Aorta (tissue), 5 donors: ENCODE data around the gene PLEKHA1. TPM values are rescaled to one million over a fixed set of nuclear protein-coding genes. Genes with fewer than 3 reads are reported as not detected.

Experiments
- ATAC-seq: fragments of 200-7000 bp; cut with Tn5 transposase; one replicate; pipeline ENCODE4 v1.9.1; 2022; ENCODE audit warnings: moderate library complexity; ENCODE audit not compliant: low FRiP score
- DNase-seq, 2 donors: peaks; one replicate each; pipeline ENCODE4 v3.0.0-alpha.2; 2020
- H3K27ac ChIP-seq, 2 donors: one replicate each; pipeline ENCODE4 v1.5.1; 2013; ENCODE audit warnings: low read length in 2 of 2, mild to moderate bottlenecking in 2 of 2, moderate library complexity in 2 of 2, control low read depth in 1 of 2, inconsistent platforms in 1 of 2, low read depth in 1 of 2
- H3K27me3 ChIP-seq, 2 donors: one replicate each; pipeline ENCODE4 v1.6.1; 2013; ENCODE audit warnings: control low read depth in 1 of 2, low read length in 1 of 2, mild to moderate bottlenecking in 1 of 2, moderate library complexity in 1 of 2; ENCODE audit not compliant: insufficient read depth in 2 of 2, control insufficient read depth in 1 of 2
- H3K36me3 ChIP-seq, 2 donors: one replicate each; pipeline ENCODE4 v1.6.1; 2013; ENCODE audit warnings: control low read depth in 1 of 2, low read length in 1 of 2, mild to moderate bottlenecking in 1 of 2; ENCODE audit not compliant: insufficient read depth in 2 of 2, control insufficient read depth in 1 of 2
- H3K4me1 ChIP-seq, 2 donors: one replicate each; pipeline ENCODE4 v1.6.1; 2013; ENCODE audit warnings: low read length in 2 of 2, control low read depth in 1 of 2, mild to moderate bottlenecking in 1 of 2, moderate library complexity in 1 of 2; ENCODE audit not compliant: insufficient read depth in 2 of 2, control insufficient read depth in 1 of 2
- H3K4me3 ChIP-seq, 2 donors: one replicate each; pipeline ENCODE4 v1.5.1; 2013; ENCODE audit warnings: low read length in 2 of 2, control low read depth in 1 of 2, mild to moderate bottlenecking in 1 of 2
- H3K9me3 ChIP-seq: one replicate; pipeline ENCODE4 v1.6.1; 2013; ENCODE audit warnings: mild to moderate bottlenecking, low read length; ENCODE audit not compliant: control insufficient read depth
- WGBS, 2 donors: extraction: QIAGEN DNeasy Blood & Tissue Kit; methylation state at CpG; one replicate each; pipeline ENCODE4 v1.1.7; 2013; 5-methylcytosine and 5-hydroxymethylcytosine counted together
- intact Hi-C, 2 donors: fragments of 100-400 bp; cut with DNase I; formaldehyde crosslinking; loops; one replicate each; pipeline versions ENCODE4 v1.14.2 to v1.15.0; 2022
- polyA plus RNA-seq, 2 donors: library from polyadenylated mRNA; stranded (reverse); fragments of 200-250 nt; gene quantifications; one replicate each; pipeline ENCODE4 v1.2.3, GENCODE V29; 2013
- total RNA-seq, 2 donors: library from RNA; stranded (reverse); fragmentation: NEBNext Ultra II Directional; extraction: Animal tissue kit (Norgen Biotek cat#: 25700); gene quantifications; one replicate each; pipeline ENCODE4 v1.2.1, GENCODE V29; 2021
- donor health status: healthy with polysubstance abuse.
- donor health status: Bipolar disorder and iron deficiency.
- donor health status: DM: no; HTN: no; CAD: no.
- donor health status: DM: no; HTN: no; CAD: no.
- donor health status: DM: yes; HTN: yes; CAD: no.

Gene PLEKHA1
- total and polyA plus RNA-seq, 4 donors: 16.3 to 46.1 (median 28.4) TPM

GRCh38 chr10:122468307-122468925 is 93.9 kb downstream of the PLEKHA1 start:
- H3K27ac ChIP-seq: no peak overlapping the region

GRCh38 chr10:122468926-122469781 is 94.6 kb downstream of the PLEKHA1 start:
- no peaks in the 10 kb centered on the region for H3K27me3 ChIP-seq
- peak overlapping the region in 1 of 2 donors; percentile 5 for H3K27ac ChIP-seq
- no peak overlapping the region for H3K4me3 ChIP-seq
- peak; percentile 69 for ATAC-seq
- intact Hi-C loops: no loop called here
- DNase-seq: no peak
- 43 to 45% methylated on average over 11 of the region's 11 CpGs for WGBS, 2 donors
- no peaks in the 10 kb centered on the region for H3K36me3 ChIP-seq
- H3K4me1 ChIP-seq: peaks cover 5 to 15% of the 10 kb centered on the region in 2 donors
- H3K9me3 ChIP-seq: no peaks in the 10 kb centered on the region

More at GRCh38 chr10:122468307-122468925, 93.9 kb downstream of the PLEKHA1 start:
- intact Hi-C loops: no loop called here
- Histone ChIP-seq H3K27me3 (no peaks in the 10 kb centered on the region), H3K4me3 (no peak overlapping the region), H3K4me1 (peaks cover 1 to 15% of the 10 kb centered on the region in 2 donors), H3K9me3 (no peaks in the 10 kb centered on the region), H3K36me3 (no peaks in the 10 kb centered on the region)
- WGBS, 2 donors: 92 to 93% methylated on average over 5 of the region's 5 CpGs
- no peak for DNase-seq
- ATAC-seq: no peak

- Histone ChIP-seq H3K36me3 (no peaks in the 10 kb centered on the region), H3K9me3 (no peaks in the 10 kb centered on the region), H3K4me3 (no peak overlapping the region), H3K27me3 (no peaks in the 10 kb centered on the region), H3K4me1 (peaks cover 6 to 13% of the 10 kb centered on the region in 2 donors), H3K27ac (no peak overlapping the region)
- intact Hi-C loops: no loop called here
- DNase-seq (no peak), ATAC-seq (no peak)
- WGBS, 2 donors: 71 to 84% methylated on average over 4 of the region's 4 CpGs
Measured at GRCh38 chr10:122469848-122470247, 95.3 kb downstream of the PLEKHA1 start.

- no peak overlapping the region for H3K27ac ChIP-seq
- no peaks in the 10 kb centered on the region for H3K36me3 ChIP-seq
- WGBS, 2 donors: 94 to 98% methylated on average over 4 of the region's 4 CpGs
- DNase-seq (no peak), ATAC-seq (no peak)
- peaks cover 4 to 16% of the 10 kb centered on the region in 2 donors for H3K4me1 ChIP-seq
- no peaks in the 10 kb centered on the region for H3K9me3 ChIP-seq
- no peak overlapping the region for H3K4me3 ChIP-seq
- intact Hi-C loops: no loop called here
- H3K27me3 ChIP-seq: no peaks in the 10 kb centered on the region
Measured at GRCh38 chr10:122471531-122472177, 97.1 kb downstream of the PLEKHA1 start.

GRCh38 chr10:122473116-122473515 is 98.6 kb downstream of the PLEKHA1 start:
- H3K27ac ChIP-seq: peak overlapping the region in 1 of 2 donors; percentile 55
- ATAC-seq (no peak), DNase-seq (no peak)
- intact Hi-C loops: no loop called here
- no peaks in the 10 kb centered on the region for H3K9me3 ChIP-seq
- H3K4me1 ChIP-seq: peaks cover 4 to 16% of the 10 kb centered on the region in 2 donors
- H3K27me3 ChIP-seq: no peaks in the 10 kb centered on the region
- no peaks in the 10 kb centered on the region for H3K36me3 ChIP-seq
- no peak overlapping the region for H3K4me3 ChIP-seq
- 63 to 66% methylated on average over 8 of the region's 8 CpGs for WGBS, 2 donors

- no peaks in the 10 kb centered on the region for H3K27me3 ChIP-seq
- ATAC-seq (peak; percentile 52), DNase-seq (peak in 1 of 2 donors; percentile 71)
- peak overlapping the region; percentile 20 to 43 for H3K27ac ChIP-seq
- intact Hi-C loops: loop anchor here in 1 of 2 donors (2.0 kb wide), 1 partner anchor 21 kb away; no protein-coding TSS in a partner anchor
- H3K9me3 ChIP-seq: no peaks in the 10 kb centered on the region
- H3K4me3 ChIP-seq: no peak overlapping the region
- H3K4me1 ChIP-seq: peaks cover 4 to 7% of the 10 kb centered on the region in 2 donors
- H3K36me3 ChIP-seq: no peaks in the 10 kb centered on the region
- WGBS, 2 donors: 8% methylated on average over 15 of the region's 15 CpGs
Measured at GRCh38 chr10:122474131-122474818, 99.8 kb downstream of the PLEKHA1 start.

- peak overlapping the region; percentile 20 to 52 for H3K27ac ChIP-seq
- H3K4me3 ChIP-seq: peak overlapping the region in 1 of 2 donors; percentile 9
- H3K4me1 ChIP-seq: peaks cover 4 to 5% of the 10 kb centered on the region in 2 donors
- WGBS, 2 donors: 2 to 6% methylated on average over 12 of the region's 12 CpGs
- no peaks in the 10 kb centered on the region for H3K9me3 ChIP-seq
- DNase-seq: peak; percentile 87 to 92
- no peaks in the 10 kb centered on the region for H3K27me3 ChIP-seq
- H3K36me3 ChIP-seq: no peaks in the 10 kb centered on the region
- peak; percentile 78 for ATAC-seq
- intact Hi-C loops: loop anchor here in 1 of 2 donors (2.0 kb wide), 1 partner anchor 20 kb away; no protein-coding TSS in a partner anchor
Measured at GRCh38 chr10:122475100-122475499, 100.6 kb downstream of the PLEKHA1 start.
